ENCODE measurements around the gene MFNG. TPM values are rescaled to one million over a fixed set of nuclear protein-coding genes. Genes with fewer than 3 reads are reported as not detected.

Gene MFNG
- total RNA-seq, 1 experiment from 2014 or later = 1.0 TPM

DNA sequence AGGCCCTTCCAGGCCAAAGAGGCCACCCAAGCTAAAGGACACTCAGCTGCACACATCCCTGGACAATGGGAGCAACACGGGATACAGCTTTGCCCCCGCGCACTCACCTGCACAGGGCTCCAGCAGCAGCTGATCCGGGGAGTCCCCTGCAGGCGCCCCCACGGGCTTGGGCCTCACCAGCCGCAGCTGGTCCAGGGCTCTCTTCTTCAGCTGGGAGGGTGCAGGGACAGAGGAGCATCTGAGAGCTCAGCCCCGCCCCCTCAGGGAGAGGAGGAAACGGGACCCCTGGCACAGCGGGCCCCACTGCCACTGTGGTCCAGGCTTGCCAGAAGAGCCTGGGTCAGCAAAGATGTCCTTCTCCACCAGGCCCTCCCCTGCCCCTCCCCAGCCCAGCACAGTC is 7.8 kb upstream of the MFNG start:
- no peak for DNase-seq (ENCODE audit: low spot score)

DNA sequence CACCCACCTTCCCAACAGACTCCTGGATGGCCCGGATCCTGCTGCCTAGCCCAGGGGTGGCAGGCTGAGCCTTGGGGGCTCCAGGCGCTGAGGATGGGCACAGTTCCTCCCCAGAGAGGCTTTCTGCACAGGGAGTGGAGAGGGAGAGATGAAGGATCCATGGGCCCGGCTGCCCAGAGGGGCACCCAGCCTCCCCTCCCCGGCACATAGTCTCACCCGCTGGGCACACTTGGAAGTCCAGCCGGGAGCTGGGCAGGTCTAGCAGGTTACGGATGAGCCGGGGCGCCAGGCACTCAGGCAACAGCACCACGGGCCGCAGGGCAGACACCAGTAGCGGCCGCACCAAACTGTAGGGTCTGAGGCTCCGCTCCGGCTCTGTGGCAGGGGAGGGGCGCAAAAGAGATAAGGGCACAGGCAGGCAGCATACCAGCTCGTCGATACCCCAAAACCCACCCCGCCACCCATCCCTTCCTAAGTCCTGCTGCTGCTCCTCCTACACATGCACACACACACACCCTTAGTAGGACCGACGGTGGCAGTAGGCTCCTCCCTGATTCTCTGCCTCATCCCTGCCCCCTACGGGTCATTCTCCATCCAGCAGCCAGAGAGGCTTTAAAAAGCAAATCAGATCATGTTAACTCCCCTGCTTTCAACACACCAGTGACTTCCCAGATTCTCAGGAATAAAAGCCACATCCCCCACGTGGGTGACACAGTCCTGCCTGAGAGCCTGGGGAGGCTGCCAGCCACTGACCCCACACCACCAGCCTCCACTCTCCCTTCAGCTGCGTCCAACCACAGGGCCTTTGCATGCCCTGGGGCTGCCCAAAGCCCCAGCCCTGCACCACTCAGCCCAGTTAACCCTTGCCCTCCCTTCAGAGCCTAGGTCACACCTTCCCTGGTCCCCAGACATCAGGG is 6.5 kb upstream of the MFNG start:
- peak; percentile 37 for DNase-seq (ENCODE audit: low spot score)

DNA sequence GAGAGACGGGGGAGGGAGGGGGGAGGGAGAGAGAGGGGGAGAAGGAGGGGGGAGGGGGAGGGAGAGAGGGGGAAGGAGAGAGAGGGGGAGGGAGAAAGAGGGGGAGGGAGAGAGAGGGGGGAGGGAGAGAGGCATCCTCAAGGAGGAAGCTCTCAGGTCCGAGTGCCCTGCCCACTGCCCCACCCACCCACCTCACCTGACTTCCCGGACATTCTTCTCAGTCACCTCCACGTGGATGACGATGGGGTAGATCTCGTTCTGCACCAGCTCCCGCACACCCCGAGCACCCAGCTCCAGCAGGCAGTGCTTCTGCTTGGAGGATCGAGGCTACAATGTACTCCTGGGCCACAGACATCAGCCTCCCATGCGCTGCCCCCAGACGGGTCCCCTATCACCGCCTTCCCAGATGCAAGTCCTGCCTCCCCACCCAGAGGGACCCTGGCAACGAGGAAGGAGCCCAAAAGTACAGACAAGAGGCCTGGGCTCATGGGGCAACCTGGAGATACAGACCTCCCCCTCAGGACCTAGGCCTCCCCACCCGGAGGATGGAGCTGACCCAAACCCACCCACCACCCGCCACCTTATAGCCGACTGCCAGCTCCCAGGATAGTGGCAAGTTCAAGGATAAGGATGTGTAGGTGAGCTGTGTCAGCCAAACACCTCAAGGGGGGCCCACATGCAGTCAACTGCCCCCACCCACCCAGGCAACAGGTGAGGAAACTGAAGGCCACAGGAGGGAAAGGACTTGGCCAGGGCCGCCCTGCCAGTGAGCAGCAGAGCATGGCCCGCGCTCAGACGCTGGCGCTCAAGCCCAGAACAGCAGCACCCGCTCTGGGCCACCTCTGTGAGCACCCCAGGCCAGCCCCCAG is 5.6 kb upstream of the MFNG start:
- DNase-seq (ENCODE audit: low spot score) = no peak

GRCh38 chr22:37491106-37491505 is 4.9 kb upstream of the MFNG start:
- no peak for DNase-seq (ENCODE audit: low spot score)

GRCh38 chr22:37489983-37490382 is 3.8 kb upstream of the MFNG start:
- DNase-seq (ENCODE audit: low spot score) = no peak

DNA sequence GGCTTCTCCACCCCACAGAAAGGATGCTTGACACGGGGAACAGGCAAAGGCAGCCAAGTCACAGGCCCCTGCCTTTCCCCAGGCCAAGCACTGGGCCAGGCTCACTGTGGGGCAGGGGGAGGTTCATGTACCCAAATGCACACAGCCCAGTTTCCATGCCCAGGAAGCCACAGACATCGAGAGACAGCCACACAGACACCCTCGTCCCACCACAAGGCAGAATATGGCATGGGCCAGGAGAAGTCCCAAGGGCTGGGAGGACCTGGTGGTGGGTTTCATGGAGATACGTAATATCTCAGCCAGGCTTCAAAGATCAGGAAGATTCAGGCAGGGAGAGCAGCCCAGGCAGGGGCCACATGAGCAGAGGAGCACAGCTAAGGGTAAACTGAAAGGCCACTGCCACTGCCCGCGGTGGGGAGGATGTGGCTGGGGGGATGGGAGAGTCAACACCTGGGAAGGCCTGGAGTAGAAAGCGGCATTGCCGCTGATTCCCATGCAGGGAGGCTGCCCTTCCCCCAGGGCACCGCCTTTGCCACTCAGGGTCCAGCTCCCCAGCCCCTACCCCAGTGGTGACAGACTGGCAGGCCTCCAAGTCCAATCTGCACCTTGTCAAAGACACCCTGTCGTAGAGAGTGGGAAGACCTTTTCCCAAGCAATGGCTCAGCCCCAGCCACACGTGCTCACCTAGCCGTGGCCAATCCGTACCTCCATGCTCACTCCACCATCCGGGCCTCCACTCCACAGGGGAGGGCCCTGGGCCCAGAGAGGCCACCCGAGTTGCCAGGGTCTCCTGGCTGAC is 2.4 kb upstream of the MFNG start:
- DNase-seq (ENCODE audit: low spot score) = no peak

- DNase-seq (ENCODE audit: low spot score) = no peak
These were observed 1.4 kb upstream of the MFNG start for GRCh38 chr22:37487571-37487970.

GRCh38 chr22:37487129-37487528 is 945 bp upstream of the MFNG start:
- no peak for DNase-seq (ENCODE audit: low spot score)

DNA sequence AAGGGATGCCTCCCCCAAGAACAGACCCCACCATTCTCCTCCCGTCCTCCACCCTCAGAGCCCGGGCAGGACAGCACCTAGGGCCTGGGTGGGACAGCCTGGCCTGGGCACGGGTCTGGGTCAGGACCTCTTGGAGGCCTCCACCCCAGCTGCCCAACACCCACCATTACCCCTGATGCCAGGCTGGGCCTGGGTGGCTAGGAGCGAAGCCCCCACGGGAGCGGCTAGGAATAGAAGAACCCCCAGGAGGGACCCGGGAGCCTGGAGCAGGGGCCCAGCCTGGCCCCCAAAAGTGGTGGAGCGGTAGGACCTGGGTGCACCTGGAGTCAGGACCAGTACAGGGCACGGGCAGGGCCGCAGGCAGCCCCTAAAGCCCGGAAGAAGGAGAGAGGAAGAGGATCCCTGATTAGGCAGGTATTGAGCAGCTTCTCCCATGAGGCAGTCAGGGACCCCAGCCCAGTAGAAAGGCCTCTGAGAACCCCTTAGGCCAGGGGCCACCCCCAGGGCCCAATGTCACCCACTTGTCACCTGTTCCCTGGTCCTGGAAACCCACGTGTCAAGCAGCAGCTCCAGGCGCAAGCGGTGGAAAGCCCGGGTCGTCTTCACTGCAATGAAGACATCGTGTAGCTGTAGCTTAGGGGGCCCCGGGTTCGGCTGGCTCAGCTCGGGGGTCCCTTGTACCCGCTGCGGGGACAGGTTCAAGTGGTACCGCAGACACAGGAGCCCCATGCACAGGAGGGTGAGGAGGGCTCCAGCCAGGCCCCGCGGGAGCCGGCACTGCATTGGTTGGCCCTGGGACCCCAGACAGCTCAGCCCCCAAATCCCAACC is 575 bp downstream of the MFNG start:
- no peak for DNase-seq (ENCODE audit: low spot score)

DNA sequence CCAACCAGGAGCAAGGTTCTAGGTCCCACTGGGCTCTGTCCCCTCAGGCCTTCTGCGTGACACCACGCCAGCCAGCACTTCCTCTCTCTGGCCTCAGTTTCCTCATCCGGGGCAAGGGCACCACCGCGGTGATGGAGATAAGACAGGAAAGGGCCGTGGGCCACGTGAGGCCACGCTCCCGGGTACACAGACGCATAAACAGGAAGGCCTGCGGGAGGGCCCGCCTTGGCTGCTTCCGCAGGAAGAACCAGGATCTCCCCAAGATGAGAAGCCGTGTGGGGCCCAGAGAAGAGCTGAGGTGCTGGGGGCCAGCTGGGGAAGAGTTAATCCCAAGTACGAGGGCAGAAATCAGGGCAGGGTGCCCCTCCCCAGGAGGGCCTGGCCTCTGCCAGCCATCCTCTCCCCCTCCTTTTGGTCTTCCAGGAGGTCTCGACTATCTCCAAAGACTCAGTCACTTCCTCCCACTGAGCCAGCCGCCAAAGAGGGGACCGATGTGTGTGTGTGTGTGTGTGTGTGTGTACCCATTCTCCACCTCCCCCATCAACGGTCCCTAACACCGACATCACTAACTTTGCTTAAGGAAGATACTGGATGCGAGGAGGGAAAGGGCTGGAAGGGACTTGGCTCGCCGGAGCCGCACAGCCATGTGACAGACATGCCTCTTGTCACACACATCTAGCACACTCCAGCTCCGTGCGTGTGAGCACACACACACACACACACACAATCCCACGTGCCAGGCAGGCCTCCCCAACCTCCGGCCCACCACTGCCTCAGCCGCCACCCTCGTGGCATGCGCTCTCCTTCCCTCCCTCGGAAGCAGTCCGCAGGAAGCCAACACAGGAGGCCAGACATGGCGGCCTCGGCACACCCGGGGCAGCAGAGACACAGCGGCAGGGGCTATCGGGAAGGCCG is 1.4 kb downstream of the MFNG start:
- DNase-seq (ENCODE audit: low spot score) = no peak

DNA sequence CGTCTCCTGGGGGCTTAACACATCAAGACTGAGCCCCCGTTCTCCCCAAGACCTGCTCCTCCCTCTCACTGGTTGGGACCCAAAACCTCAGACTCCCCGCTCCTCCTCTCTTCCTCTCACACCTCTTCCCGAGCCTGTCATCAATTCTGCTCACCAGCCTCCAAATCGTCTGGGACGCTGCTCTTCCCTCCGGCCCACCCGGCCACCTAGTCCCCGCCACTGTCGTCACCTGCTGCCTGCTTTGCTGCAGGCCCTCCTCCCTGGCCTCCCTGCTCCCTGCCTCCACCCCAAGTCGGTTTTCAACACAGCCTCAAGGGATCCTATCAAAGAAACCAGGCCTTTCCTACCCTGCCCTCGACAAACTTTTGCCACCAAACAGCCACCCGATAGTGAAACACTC is 3.1 kb downstream of the MFNG start:
- no peak for DNase-seq (ENCODE audit: low spot score)

GRCh38 chr22:37482244-37482643 is 3.9 kb downstream of the MFNG start:
- no peak for DNase-seq (ENCODE audit: low spot score)

DNA sequence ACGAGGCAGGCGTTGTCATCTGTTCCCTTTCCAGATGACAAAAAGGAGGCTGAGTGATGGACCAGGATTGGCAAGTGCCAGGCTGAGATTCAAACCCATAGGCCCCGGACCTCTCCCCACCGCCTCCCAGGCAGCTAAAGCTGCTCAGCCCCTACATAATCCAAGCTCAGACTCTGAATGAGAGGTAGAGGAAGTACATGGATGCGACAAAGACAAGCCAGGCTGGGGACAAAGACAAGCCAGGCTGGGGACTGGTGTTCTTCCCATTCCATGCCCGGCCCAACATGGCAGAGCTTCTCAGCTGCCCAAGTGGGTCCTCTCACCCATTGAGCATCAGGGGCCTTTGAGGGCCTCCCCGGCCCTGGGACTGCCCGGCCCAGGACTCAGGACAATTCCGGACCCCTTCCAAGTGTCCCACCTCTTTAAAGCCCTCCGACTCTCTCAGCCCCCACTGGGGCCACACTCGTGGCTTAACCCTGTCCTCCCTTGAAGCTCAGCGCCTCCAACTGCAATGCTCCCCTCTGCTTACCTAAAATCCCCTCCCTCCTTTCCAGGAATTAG is 4.8 kb downstream of the MFNG start:
- DNase-seq (ENCODE audit: low spot score) = no peak

DNA sequence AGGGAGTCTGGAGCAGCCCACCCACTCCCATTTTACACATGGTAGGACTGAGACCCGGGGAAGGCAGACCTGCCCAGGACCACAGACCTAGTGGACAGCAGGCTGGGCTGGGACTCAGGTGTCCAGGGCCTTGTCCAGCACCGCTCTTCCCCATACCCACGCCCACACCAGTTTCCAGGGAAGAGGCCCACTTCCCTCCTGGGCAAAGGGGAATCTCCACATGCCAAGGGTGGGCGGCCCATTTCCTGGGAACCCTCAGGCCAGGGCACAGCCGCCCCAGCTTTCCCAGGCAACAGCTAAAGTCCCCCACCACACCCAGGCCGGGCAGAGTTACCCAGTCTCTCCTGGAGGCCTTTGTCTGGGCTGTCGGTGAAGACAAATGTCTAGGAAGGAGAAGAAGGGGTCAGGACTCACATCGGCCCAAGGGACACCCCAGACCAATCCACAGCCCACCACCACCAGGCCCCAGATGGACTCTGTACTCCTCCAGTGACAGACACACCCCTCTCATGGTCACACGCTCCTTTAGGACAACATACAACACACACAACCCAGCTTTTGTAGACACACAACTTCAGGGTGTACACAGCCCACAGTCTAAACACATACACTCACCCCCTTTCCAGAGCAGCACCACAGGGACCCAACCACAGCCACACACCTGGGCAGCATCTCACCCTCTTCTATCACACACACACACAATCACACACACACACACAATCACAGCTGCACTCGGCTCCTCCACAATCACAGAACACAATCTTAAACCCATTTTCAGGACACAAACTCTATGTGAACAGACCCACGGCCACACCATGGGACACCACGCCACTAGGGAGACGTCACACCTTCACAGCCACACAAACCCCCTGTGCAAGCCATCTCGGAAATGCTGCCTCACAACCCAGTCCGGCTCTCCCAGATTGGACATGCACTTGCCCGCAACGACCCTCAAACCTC is 5.5 kb downstream of the MFNG start:
- DNase-seq (ENCODE audit: low spot score) = no peak

DNA sequence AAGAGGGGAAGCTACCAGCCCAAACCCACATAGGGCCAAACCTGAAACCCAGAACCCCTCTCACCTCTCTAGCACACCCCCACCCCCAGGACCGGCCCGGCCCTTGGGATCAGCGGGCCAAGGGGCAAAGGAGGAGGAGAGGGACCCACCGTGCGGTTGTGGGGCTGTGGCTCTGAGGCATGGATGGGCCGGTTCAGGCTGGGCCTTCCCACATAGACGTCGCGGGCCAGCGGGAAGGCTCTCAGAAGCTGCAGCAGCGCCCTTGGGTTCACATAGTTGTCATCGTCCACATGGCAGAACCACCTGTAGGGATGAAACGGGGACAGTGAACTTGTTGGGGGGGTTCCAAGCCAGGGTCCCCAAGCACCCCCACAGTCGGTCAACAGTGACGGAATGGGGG is 7.0 kb downstream of the MFNG start:
- no peak for DNase-seq (ENCODE audit: low spot score)

GRCh38 chr22:37476389-37477329 is 9.5 kb downstream of the MFNG start:
- no peak for DNase-seq (ENCODE audit: low spot score)

GRCh38 chr22:37474447-37475090 is 11.6 kb downstream of the MFNG start:
- no peak for DNase-seq (ENCODE audit: low spot score)

Data from HT-29 (cell line).